ENCODE results near the gene SNORC. TPM values are rescaled to one million over a fixed set of nuclear protein-coding genes. Genes with fewer than 3 reads are reported as not detected.

SNORC gene
- total RNA-seq, 2 donors from 2014 or later: 1.7 to 8.0 TPM

GRCh38 chr2:232890896-232891601, 21.0 kb downstream of the SNORC start:
- H3K36me3 ChIP-seq: no peaks in the 10 kb centered on the region
- TF ChIP-seq POLR2A (IDR thresholded peaks at IDR 0.05): peak; percentile 30
- TF ChIP-seq, protein P1, sequence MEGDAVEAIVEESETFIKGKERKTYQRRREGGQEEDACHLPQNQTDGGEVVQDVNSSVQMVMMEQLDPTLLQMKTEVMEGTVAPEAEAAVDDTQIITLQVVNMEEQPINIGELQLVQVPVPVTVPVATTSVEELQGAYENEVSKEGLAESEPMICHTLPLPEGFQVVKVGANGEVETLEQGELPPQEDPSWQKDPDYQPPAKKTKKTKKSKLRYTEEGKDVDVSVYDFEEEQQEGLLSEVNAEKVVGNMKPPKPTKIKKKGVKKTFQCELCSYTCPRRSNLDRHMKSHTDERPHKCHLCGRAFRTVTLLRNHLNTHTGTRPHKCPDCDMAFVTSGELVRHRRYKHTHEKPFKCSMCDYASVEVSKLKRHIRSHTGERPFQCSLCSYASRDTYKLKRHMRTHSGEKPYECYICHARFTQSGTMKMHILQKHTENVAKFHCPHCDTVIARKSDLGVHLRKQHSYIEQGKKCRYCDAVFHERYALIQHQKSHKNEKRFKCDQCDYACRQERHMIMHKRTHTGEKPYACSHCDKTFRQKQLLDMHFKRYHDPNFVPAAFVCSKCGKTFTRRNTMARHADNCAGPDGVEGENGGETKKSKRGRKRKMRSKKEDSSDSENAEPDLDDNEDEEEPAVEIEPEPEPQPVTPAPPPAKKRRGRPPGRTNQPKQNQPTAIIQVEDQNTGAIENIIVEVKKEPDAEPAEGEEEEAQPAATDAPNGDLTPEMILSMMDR (IDR thresholded peaks at IDR 0.05): peak in 1 of 4 experiments; percentile 4
- peak; percentile 76 for TF ChIP-seq POLR2AphosphoS5 (IDR thresholded peaks at IDR 0.05)
- no peaks in the 10 kb centered on the region for H3K27me3 ChIP-seq (replicated peaks; ENCODE audit: insufficient read depth)
- H3K4me3 ChIP-seq: peak overlapping the region in 1 of 2 donors; percentile 8
- no peaks in the 10 kb centered on the region for H3K4me1 ChIP-seq (replicated peaks)
- no peaks in the 10 kb centered on the region for H3K9me3 ChIP-seq
- WGBS: 23% methylated on average over 23 of the region's 23 CpGs
- intact Hi-C loops (cut with DNase I): no loop called here
- DNase-seq (ENCODE audit: low spot score): peak; percentile 78
- peak overlapping the region in 1 of 2 donors; percentile 44 for H3K27ac ChIP-seq

GRCh38 chr2:232891621-232892071, 21.6 kb downstream of the SNORC start:
- Histone ChIP-seq H3K4me3 (no peak overlapping the region), H3K27ac (no peak overlapping the region), H3K36me3 (no peaks in the 10 kb centered on the region), H3K27me3 (replicated peaks; ENCODE audit: insufficient read depth) (no peaks in the 10 kb centered on the region), H3K9me3 (no peaks in the 10 kb centered on the region), H3K4me1 (replicated peaks) (no peaks in the 10 kb centered on the region)
- 39% methylated on average over 11 of the region's 11 CpGs for WGBS
- no peak for DNase-seq (ENCODE audit: low spot score)
- TF ChIP-seq POLR2AphosphoS5 (IDR thresholded peaks at IDR 0.05) (no peak), POLR2A (IDR thresholded peaks at IDR 0.05) (no peak)
- TF ChIP-seq, protein P1 (IDR thresholded peaks at IDR 0.05): no peak
- intact Hi-C loops (cut with DNase I): no loop called here

DNA sequence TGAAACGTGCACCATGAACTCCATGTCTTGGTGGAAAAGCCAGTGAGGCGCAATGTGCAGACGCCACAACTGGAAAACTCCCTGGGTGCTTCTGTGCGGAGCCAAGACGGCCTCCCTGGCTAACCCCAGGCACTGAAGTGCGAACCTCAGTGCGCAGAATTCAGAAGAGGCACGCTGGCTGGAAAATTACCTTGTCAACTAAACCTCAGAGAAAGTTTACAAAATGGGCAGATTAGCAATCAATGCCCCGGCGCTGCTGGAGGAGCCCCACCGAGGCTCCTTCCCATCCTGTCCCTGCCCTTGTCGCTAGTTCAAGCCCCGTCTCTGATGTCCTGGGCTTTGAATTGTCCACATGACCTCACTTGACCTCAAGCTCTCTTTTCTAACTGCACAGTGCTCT, 22.2 kb downstream of the SNORC start:
- Histone ChIP-seq H3K27me3 (replicated peaks; ENCODE audit: insufficient read depth) (no peaks in the 10 kb centered on the region), H3K4me1 (replicated peaks) (no peaks in the 10 kb centered on the region), H3K36me3 (no peaks in the 10 kb centered on the region), H3K4me3 (no peak overlapping the region), H3K27ac (no peak overlapping the region), H3K9me3 (no peaks in the 10 kb centered on the region)
- WGBS: 96% methylated on average over 13 of the region's 13 CpGs
- TF ChIP-seq, protein P1 (IDR thresholded peaks at IDR 0.05): no peak
- TF ChIP-seq POLR2AphosphoS5 (IDR thresholded peaks at IDR 0.05) (no peak), POLR2A (IDR thresholded peaks at IDR 0.05) (no peak)
- no peak for DNase-seq (ENCODE audit: low spot score)
- intact Hi-C loops (cut with DNase I): no loop called here

- intact Hi-C loops (cut with DNase I): no loop called here
- H3K27me3 ChIP-seq (replicated peaks; ENCODE audit: insufficient read depth): no peaks in the 10 kb centered on the region
- H3K4me1 ChIP-seq (replicated peaks): no peaks in the 10 kb centered on the region
- WGBS: 92% methylated on average over 20 of the region's 20 CpGs
- DNase-seq (ENCODE audit: low spot score): no peak
- H3K36me3 ChIP-seq: no peaks in the 10 kb centered on the region
- H3K4me3 ChIP-seq: no peak overlapping the region
- TF ChIP-seq, protein P1 (IDR thresholded peaks at IDR 0.05): no peak
- TF ChIP-seq POLR2AphosphoS5 (IDR thresholded peaks at IDR 0.05): no peak
- TF ChIP-seq POLR2A (IDR thresholded peaks at IDR 0.05): no peak
- H3K27ac ChIP-seq: no peak overlapping the region
- no peaks in the 10 kb centered on the region for H3K9me3 ChIP-seq
Observed at GRCh38 chr2:232892843-232893242, 22.8 kb downstream of the SNORC start.

DNA sequence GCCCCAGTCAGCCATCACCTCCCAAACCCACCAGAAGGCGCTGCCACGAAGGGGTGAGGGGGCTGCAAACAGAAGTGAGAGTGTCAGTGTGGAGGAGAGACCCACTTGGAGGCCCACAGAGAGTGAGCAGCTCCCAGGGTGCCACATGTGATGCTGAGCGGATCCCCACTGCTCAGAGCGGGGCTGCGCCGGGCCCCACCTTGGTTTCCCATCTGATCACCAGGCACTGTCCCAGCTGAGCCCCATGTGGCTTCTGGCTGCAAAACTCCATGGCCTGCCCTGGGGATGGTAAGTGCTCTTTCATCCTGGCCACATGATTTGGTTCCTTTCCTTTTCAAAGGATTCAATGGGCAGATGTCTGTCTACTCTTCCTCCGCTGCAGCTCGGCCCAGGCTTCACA, 23.8 kb downstream of the SNORC start:
- no peak for DNase-seq (ENCODE audit: low spot score)
- TF ChIP-seq POLR2AphosphoS5 (IDR thresholded peaks at IDR 0.05): no peak
- no peak for TF ChIP-seq POLR2A (IDR thresholded peaks at IDR 0.05)
- TF ChIP-seq, protein P1 (IDR thresholded peaks at IDR 0.05): no peak
- WGBS: 95% methylated on average over 8 of the region's 8 CpGs

More for the DNA sequence above, 23.8 kb downstream of the SNORC start:
- Histone ChIP-seq H3K27ac (no peak overlapping the region), H3K27me3 (replicated peaks; ENCODE audit: insufficient read depth) (no peaks in the 10 kb centered on the region), H3K4me3 (no peak overlapping the region), H3K36me3 (no peaks in the 10 kb centered on the region), H3K9me3 (no peaks in the 10 kb centered on the region), H3K4me1 (replicated peaks) (no peaks in the 10 kb centered on the region)
- intact Hi-C loops (cut with DNase I): no loop called here

Data from prostate gland (tissue), 2 donors.